K562 (cell line): ENCODE data around the gene GLRX.

Experiments used
- BRF1 ChIP-seq: IDR thresholded peaks from 3 replicates; pipeline ENCODE4 v1.6.1; 2011; ENCODE audit warnings: borderline replicate concordance, mild to moderate bottlenecking; ENCODE audit not compliant: insufficient read length; ENCODE audit errors: extremely low read depth
- EGR1 ChIP-seq: fragments of 450-650 bp; conservative IDR thresholded peaks from 2 replicates; pipeline ENCODE4 v1.6.1; 2017; ENCODE audit warnings: mild to moderate bottlenecking
- EZH2 ChIP-seq: IDR thresholded peaks from 2 replicates; pipeline ENCODE4 v1.6.1; 2012; ENCODE audit warnings: low read depth, mild to moderate bottlenecking, inconsistent platforms, low read length, borderline replicate concordance
- HNRNPUL1 ChIP-seq: fragments of 200-400 bp; formaldehyde crosslinking; IDR thresholded peaks from 2 replicates; pipeline ENCODE4 v1.6.1; 2017; ENCODE audit warnings: low read length
- KAT2B ChIP-seq: IDR thresholded peaks from one replicate; pipeline ENCODE4 v1.6.1; 2012; ENCODE audit warnings: low read depth, mild to moderate bottlenecking, control low read depth, inconsistent platforms, low read length, moderate library complexity
- MAZ ChIP-seq, 2 experiments: fragments of 450-650 bp in 1 of 2; sonication (generic) in 1 of 2; formaldehyde crosslinking; IDR thresholded peaks in 1 of 2; conservative IDR thresholded peaks in 1 of 2; 2 replicates each; pipeline versions ENCODE4 v1.4.0 to v1.5.0; 2020; ENCODE audit warnings: mild to moderate bottlenecking in 1 of 2, missing genetic modification reagents in 1 of 2
- PHF8 ChIP-seq: fragments of 200-600 bp; sonication (generic); IDR thresholded peaks from 2 replicates; pipeline ENCODE4 v1.6.1; 2012; ENCODE audit warnings: mixed run types, mild to moderate bottlenecking, inconsistent platforms, low read length, moderate library complexity, borderline replicate concordance
- RAD21 ChIP-seq, 2 experiments: fragments of 250-450 bp in 1 of 2; fragments of 450-650 bp in 1 of 2; sonication (Bioruptor Pico) in 1 of 2; formaldehyde crosslinking in 1 of 2; IDR thresholded peaks in 1 of 2; conservative IDR thresholded peaks in 1 of 2; 2 replicates each; pipeline versions ENCODE4 v1.4.0 to v1.8.0; 2020 to 2022; ENCODE audit warnings: mild to moderate bottlenecking in 2 of 2, moderate library complexity in 1 of 2
- U2AF1 ChIP-seq: fragments of 200-400 bp; formaldehyde crosslinking; optimal IDR thresholded peaks from 2 replicates; pipeline ENCODE3; 2017; ENCODE audit warnings: mild to moderate bottlenecking, low read depth, low read length, moderate library complexity
- ZFP36 ChIP-seq: fragments of 150-350 bp; IDR thresholded peaks from 2 replicates; pipeline ENCODE4 v1.6.1; 2018; ENCODE audit warnings: low read length, low read depth; ENCODE audit not compliant: partially characterized antibody
- ZNF41 ChIP-seq: fragments of 250-450 bp; sonication (Bioruptor Pico); conservative IDR thresholded peaks from 2 replicates; pipeline ENCODE4 v1.4.0; 2020; ENCODE audit warnings: mild to moderate bottlenecking
- ZNF444 ChIP-seq: fragments of 250-450 bp; sonication (Bioruptor Pico); IDR thresholded peaks from 2 replicates; pipeline ENCODE4 v1.4.0; 2020; ENCODE audit warnings: mild to moderate bottlenecking, moderate library complexity
- TF ChIP-seq, protein P1 (sequence below), 3 experiments: IDR thresholded peaks in 2 of 3; conservative IDR thresholded peaks in 1 of 3; 2 replicates each; pipeline ENCODE4 v1.5.1; 2011 to 2012; ENCODE audit warnings: low read length in 3 of 3, mild to moderate bottlenecking in 3 of 3, control low read depth in 2 of 3, improper control_type of control experiment in 1 of 3, inconsistent platforms in 1 of 3, low read depth in 1 of 3, mixed read lengths in 1 of 3, moderate library complexity in 1 of 3; ENCODE audit not compliant: insufficient read depth in 2 of 3
- TF ChIP-seq, protein P2 (sequence below): sonication (generic); formaldehyde crosslinking; IDR thresholded peaks from 2 replicates; pipeline ENCODE4 v1.9.0; 2022; ENCODE audit warnings: mild to moderate bottlenecking, missing genetic modification reagents

DNA sequence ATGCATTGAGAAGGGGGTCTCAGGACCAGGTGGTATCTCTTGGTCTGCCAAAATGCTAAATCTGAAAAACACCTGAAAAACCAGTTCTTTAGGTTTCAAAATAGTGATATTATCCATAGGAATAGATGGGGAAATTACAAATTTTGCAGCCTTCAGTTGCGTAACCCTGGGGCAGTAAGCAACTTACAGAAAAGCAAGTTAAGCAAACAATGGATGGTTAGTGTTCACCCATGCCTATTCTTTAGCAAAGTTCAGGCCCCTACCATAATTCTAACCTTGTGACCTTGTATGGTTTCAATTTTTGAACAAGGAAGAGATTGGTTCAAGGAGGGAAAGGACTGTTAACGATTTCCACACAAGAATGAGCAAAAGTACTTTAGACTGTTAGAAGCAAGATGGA, 24.5 kb downstream of the GLRX start:
- TF ChIP-seq, protein P1, sequence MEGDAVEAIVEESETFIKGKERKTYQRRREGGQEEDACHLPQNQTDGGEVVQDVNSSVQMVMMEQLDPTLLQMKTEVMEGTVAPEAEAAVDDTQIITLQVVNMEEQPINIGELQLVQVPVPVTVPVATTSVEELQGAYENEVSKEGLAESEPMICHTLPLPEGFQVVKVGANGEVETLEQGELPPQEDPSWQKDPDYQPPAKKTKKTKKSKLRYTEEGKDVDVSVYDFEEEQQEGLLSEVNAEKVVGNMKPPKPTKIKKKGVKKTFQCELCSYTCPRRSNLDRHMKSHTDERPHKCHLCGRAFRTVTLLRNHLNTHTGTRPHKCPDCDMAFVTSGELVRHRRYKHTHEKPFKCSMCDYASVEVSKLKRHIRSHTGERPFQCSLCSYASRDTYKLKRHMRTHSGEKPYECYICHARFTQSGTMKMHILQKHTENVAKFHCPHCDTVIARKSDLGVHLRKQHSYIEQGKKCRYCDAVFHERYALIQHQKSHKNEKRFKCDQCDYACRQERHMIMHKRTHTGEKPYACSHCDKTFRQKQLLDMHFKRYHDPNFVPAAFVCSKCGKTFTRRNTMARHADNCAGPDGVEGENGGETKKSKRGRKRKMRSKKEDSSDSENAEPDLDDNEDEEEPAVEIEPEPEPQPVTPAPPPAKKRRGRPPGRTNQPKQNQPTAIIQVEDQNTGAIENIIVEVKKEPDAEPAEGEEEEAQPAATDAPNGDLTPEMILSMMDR (IDR thresholded peaks at IDR 0.05 in 2 of 3, conservative IDR thresholded peaks at IDR 0.05 in 1 of 3; ENCODE audit: insufficient read depth in 2 of 3, low read depth in 1 of 3, low read length in 3 of 3): no peak
- TF ChIP-seq EGR1 (no peak), PHF8 (no peak), ZNF41 (CRISPR knock-in tag) (no peak), ZFP36 (no peak), EZH2 (no peak), BRF1 (no peak), HNRNPUL1 (no peak), ZNF444 (CRISPR knock-in tag) (no peak), KAT2B (no peak), MAZ (CRISPR knock-in tag; conservative IDR thresholded peaks at IDR 0.05 in 1 of 2, IDR thresholded peaks at IDR 0.05 in 1 of 2) (no peak), U2AF1 (no peak), RAD21 (CRISPR knock-in tag; conservative IDR thresholded peaks at IDR 0.05 in 1 of 2, IDR thresholded peaks at IDR 0.05 in 1 of 2) (no peak)
- TF ChIP-seq, protein P2, sequence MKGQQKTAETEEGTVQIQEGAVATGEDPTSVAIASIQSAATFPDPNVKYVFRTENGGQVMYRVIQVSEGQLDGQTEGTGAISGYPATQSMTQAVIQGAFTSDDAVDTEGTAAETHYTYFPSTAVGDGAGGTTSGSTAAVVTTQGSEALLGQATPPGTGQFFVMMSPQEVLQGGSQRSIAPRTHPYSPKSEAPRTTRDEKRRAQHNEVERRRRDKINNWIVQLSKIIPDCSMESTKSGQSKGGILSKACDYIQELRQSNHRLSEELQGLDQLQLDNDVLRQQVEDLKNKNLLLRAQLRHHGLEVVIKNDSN (CRISPR knock-in tag): no peak
